Lower lobe of right lung (tissue), 2 donors: Measurements from ENCODE around the gene KTN1. TPM values are rescaled to one million over a fixed set of nuclear protein-coding genes. Genes with fewer than 3 reads are reported as not detected.

Source experiments
- ATAC-seq, 2 donors: fragments of 200-7000 bp; cut with Tn5 transposase; one replicate each; pipeline ENCODE4 v1.9.1; 2020 to 2022; ENCODE audit warnings: mild to moderate bottlenecking in 2 of 2, moderate library complexity in 2 of 2
- DNase-seq: peaks from one replicate; pipeline ENCODE4 v3.0.0-alpha.2; 2020
- H3K27ac ChIP-seq: fragments of 200-600 bp; one replicate; pipeline ENCODE4 v1.8.0; 2022
- H3K27me3 ChIP-seq: fragments of 200-600 bp; one replicate; pipeline ENCODE4 v1.8.0; 2022; ENCODE audit warnings: low read depth
- H3K36me3 ChIP-seq: fragments of 200-600 bp; one replicate; pipeline ENCODE4 v1.8.0; 2022; ENCODE audit warnings: mild to moderate bottlenecking
- H3K4me1 ChIP-seq: fragments of 200-600 bp; one replicate; pipeline ENCODE4 v1.8.0; 2022
- H3K4me3 ChIP-seq: fragments of 200-600 bp; one replicate; pipeline ENCODE4 v1.8.0; 2022; ENCODE audit warnings: mild to moderate bottlenecking
- H3K9me3 ChIP-seq: fragments of 200-600 bp; one replicate; pipeline ENCODE4 v1.8.0; 2022
- intact Hi-C: fragments of 100-400 bp; cut with DNase I; formaldehyde crosslinking; loops from one replicate; pipeline ENCODE4 v1.11.0; 2022
- total RNA-seq: library from RNA; stranded (reverse); fragmentation: NEBNext Ultra II Directional; extraction: Animal tissue kit (Norgen Biotek cat#: 25700); gene quantifications from one replicate; pipeline ENCODE4 v1.2.1, GENCODE V29; 2021
- TF ChIP-seq, protein P1 (sequence below): fragments of 200-600 bp; IDR thresholded peaks from one replicate; pipeline ENCODE4 v1.8.0; 2022; ENCODE audit warnings: antibody characterized with exemption, mild to moderate bottlenecking
- donor health status: DM: no; HTN: yes; CAD: no; lungs with severe emphysema.

Gene KTN1
- total RNA-seq, 1 donor from 2014 or later: 164 TPM

DNA sequence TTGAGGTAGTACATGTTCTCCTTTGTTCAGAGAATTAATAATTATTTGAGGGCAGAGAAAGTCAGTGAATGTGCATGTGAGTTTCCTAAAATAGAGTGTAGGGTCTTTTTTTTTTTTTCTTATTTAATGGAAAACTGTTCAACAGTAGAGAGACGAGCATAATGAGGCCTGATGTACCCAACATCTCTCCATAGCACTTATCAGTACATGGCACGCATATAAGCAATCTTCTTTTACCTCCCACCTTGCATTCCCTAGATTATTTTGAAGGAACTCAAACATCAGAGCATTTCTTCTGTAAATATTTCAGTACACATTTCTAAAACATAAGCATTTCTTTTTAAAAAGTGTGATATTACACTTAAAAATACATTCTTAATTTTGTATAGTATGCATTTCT lies 87.8 kb downstream of the KTN1 start:
- no peak overlapping the region for H3K27ac ChIP-seq
- no peaks in the 10 kb centered on the region for H3K27me3 ChIP-seq
- H3K36me3 ChIP-seq: peaks cover 65% of the 10 kb centered on the region
- H3K9me3 ChIP-seq: no peaks in the 10 kb centered on the region
- intact Hi-C loops: no loop called here
- TF ChIP-seq, protein P1, sequence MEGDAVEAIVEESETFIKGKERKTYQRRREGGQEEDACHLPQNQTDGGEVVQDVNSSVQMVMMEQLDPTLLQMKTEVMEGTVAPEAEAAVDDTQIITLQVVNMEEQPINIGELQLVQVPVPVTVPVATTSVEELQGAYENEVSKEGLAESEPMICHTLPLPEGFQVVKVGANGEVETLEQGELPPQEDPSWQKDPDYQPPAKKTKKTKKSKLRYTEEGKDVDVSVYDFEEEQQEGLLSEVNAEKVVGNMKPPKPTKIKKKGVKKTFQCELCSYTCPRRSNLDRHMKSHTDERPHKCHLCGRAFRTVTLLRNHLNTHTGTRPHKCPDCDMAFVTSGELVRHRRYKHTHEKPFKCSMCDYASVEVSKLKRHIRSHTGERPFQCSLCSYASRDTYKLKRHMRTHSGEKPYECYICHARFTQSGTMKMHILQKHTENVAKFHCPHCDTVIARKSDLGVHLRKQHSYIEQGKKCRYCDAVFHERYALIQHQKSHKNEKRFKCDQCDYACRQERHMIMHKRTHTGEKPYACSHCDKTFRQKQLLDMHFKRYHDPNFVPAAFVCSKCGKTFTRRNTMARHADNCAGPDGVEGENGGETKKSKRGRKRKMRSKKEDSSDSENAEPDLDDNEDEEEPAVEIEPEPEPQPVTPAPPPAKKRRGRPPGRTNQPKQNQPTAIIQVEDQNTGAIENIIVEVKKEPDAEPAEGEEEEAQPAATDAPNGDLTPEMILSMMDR: no peak
- no peaks in the 10 kb centered on the region for H3K4me1 ChIP-seq
- DNase-seq: no peak
- no peak overlapping the region for H3K4me3 ChIP-seq
- no peak for ATAC-seq

DNA sequence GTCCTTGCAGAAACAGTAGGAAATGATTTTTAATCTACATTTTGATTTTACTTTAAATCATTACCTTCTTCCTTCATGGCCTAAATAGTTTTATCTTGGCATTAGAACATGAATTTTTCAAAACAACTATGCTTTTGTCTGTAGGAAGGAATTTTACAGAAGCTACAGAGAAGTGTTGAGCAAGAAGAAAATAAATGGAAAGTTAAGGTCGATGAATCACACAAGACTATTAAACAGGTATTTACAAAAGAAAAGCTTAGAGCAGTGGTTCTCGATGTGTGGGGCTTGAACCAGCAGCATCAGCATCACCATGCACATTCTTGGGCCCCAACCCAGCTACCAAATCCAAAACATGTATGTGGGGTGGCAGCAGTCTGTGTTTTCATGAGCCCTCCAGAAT lies 91.6 kb downstream of the KTN1 start:
- no peaks in the 10 kb centered on the region for H3K4me1 ChIP-seq
- ATAC-seq (no peak), DNase-seq (no peak)
- H3K36me3 ChIP-seq: peaks cover 80% of the 10 kb centered on the region
- H3K27ac ChIP-seq: no peak overlapping the region
- TF ChIP-seq, protein P1: no peak
- no peaks in the 10 kb centered on the region for H3K9me3 ChIP-seq
- no peak overlapping the region for H3K4me3 ChIP-seq
- no peaks in the 10 kb centered on the region for H3K27me3 ChIP-seq
- intact Hi-C loops: no loop called here

DNA sequence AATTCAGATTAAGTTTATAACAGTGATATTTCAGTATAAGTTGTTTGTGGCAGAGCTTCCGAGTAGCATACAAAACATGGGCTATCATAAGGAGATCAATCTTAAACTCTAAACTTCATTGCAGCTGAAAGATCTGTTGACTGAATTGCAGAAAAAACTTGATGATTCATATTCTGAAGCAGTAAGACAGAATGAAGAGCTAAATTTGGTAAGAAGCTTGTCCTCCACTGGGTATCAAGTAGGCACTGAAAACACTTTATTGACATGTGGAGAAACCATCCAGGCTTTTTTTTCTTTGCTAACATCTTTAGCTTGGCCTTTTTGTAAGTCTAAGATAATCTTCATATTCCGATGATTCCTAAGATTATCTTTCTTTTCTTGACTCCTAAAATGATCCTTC lies 93.0 kb downstream of the KTN1 start:
- TF ChIP-seq, protein P1: no peak
- H3K9me3 ChIP-seq: no peaks in the 10 kb centered on the region
- no peak overlapping the region for H3K27ac ChIP-seq
- intact Hi-C loops: no loop called here
- H3K4me1 ChIP-seq: no peaks in the 10 kb centered on the region
- no peak overlapping the region for H3K4me3 ChIP-seq
- no peak for ATAC-seq
- no peak for DNase-seq
- peaks cover 88% of the 10 kb centered on the region for H3K36me3 ChIP-seq
- H3K27me3 ChIP-seq: no peaks in the 10 kb centered on the region

DNA sequence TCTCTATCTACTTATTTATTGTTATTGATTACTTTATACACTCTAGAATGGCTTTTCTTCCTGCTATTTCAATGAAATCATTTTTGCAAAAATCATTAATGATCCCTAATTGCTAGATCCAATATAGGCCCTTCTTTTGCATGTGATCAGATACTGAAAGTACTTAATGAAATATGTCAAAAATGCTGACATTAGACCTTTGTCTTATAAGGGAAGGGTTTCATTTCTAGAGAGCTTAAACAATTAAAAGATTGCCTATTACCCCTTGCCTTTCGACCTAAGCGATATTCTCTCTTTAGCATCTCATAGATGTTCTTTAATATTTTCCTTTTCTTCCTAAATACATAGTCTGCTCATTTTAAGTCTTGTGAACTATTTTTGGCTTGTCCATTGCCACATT lies 101.1 kb downstream of the KTN1 start:
- Histone ChIP-seq H3K4me1 (no peaks in the 10 kb centered on the region), H3K9me3 (no peaks in the 10 kb centered on the region), H3K36me3 (peaks cover 98% of the 10 kb centered on the region), H3K4me3 (no peak overlapping the region), H3K27me3 (no peaks in the 10 kb centered on the region), H3K27ac (no peak overlapping the region)
- intact Hi-C loops: no loop called here
- no peak for DNase-seq
- TF ChIP-seq, protein P1: no peak
- no peak for ATAC-seq

DNA sequence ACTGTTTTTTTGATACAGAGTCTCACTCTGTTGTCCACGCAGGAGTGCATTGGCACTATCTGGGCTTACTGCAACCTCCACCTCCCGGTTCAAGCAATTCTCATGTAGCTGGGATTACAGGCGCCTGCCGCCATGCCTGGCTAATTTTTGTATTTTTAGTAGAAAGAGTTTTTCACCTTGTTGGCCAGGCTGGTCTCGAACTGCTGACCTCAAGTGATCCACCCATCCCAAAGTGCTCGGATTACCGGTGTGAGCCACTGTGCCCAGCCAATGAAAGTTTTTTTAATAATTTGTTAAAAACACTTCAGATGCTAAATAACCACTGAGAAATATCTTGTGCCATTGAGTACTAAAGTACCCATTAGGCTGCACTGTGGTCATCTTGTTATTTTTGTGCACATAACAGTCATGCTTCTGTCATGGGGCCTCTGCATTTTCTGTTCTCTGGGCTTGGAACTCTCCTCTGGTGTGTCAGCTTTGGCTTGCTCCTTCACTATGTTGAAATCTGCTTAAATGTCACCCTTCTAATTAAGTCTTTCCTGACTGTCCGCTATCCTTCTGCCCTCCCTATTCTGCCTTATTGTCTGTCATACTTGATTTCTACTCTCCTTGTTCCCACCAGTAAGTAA lies 105.1 kb downstream of the KTN1 start:
- Histone ChIP-seq H3K27me3 (no peaks in the 10 kb centered on the region), H3K4me1 (no peaks in the 10 kb centered on the region), H3K9me3 (no peaks in the 10 kb centered on the region), H3K27ac (no peak overlapping the region), H3K36me3 (peaks cover 58% of the 10 kb centered on the region), H3K4me3 (no peak overlapping the region)
- intact Hi-C loops: no loop called here
- TF ChIP-seq, protein P1: no peak
- DNase-seq (no peak), ATAC-seq (no peak)
